Hepatocyte (in vitro differentiated cells): ENCODE data around the gene ISYNA1.

Experiments used
- CTCF ChIP-seq: fragments of 200-600 bp; sonication (generic); IDR thresholded peaks from 2 replicates; pipeline ENCODE4 v1.5.1; 2016; ENCODE audit warnings: antibody characterized with exemption, mild to moderate bottlenecking; ENCODE audit not compliant: poor library complexity
- EZH2 ChIP-seq: fragments of 200-600 bp; sonication (generic); IDR thresholded peaks from 2 replicates; pipeline ENCODE4 v1.6.1; 2016; ENCODE audit warnings: antibody characterized with exemption, mild to moderate bottlenecking, borderline replicate concordance

- TF ChIP-seq CTCF (no peak), EZH2 (no peak)
These were observed 31.2 kb downstream of the ISYNA1 start for GRCh38 chr19:18406749-18407148.
